Fibroblast of the aortic adventitia (primary cell): Measurements from ENCODE around the gene CORO6. TPM values are rescaled to one million over a fixed set of nuclear protein-coding genes. Genes with fewer than 3 reads are reported as not detected.

Experiments
- DNase-seq: peaks from one replicate; pipeline ENCODE4 v3.0.0-alpha.2; 2010; ENCODE audit warnings: low read depth
- H3K4me3 ChIP-seq: 2 replicates; pipeline ENCODE4 v1.5.1; 2011; ENCODE audit warnings: low read depth, mild to moderate bottlenecking, control low read depth, low read length, moderate library complexity
- CTCF ChIP-seq: IDR thresholded peaks from 2 replicates; pipeline ENCODE4 v1.5.1; 2011; ENCODE audit warnings: mild to moderate bottlenecking, low read length, control low read depth, inconsistent platforms; ENCODE audit not compliant: insufficient read depth
- total RNA-seq: library from RNA; depleted of rRNA; stranded (reverse); fragments of >200 nt; gene quantifications from 2 replicates; pipeline ENCODE4 v1.2.3, GENCODE V29; 2012; ENCODE audit warnings: low replicate concordance

Gene CORO6
- total RNA-seq, 1 donor = 8.3 TPM

DNA sequence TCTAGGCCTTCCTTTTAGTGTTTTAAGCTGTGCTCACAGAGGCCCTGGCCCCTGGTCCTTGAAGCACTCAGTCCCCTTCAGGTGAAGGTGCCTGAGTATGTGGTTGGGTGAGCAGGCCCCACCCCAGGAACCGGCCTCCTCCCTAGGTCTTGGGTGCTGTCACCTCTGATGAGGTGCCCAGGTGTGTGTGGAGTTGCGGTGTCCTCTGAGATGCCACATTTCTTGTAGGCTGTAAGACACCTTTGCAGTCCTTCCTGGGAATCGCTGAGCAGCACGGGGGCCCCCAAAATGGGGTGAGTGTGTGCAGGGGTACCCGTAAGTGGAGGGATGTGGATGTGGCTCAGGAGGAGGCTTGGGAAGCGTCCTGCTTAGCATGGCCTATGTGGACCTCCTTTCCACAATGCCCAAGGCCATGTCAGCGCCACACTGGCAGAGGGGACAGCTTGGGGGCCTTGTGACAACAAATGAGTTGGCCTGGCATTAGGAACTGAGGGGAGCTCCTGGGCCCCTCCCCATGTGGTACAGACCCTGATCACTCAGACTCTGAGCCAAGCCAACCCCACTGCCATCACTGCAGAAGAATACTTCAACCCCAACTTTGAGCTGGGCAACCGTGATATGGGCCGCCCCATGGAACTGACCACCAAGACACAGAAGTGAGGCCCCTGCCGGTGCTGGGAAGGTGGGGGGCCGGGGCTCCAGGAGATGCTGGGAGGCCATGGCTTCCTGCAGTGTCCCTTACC, 11.2 kb downstream of the CORO6 start:
- TF ChIP-seq CTCF = no peak
- no peak for DNase-seq
- H3K4me3 ChIP-seq = no peak overlapping the region

- no peak overlapping the region for H3K4me3 ChIP-seq
- no peak for TF ChIP-seq CTCF
- no peak for DNase-seq
These were observed 12.3 kb downstream of the CORO6 start for GRCh38 chr17:29610395-29610794.

DNA sequence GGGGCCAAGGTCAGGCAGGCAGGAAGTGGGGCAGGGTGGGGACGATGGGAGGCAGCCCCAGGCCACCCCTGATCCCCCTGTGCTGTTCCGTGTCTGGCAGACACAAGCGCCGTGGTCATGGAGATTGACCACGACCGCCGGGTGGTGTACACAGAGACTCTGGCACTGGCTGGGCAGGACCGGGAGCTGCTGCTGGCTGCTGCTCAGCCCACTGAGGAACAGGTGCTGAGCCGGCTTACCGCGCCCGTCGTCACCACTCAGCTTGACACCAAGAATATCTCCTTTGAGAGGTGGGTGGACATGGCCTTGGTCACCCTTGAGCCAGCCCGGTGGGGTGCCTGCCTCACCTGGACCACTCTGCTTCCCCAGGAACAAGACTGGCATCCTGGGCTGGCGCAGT, 13.7 kb downstream of the CORO6 start:
- DNase-seq = no peak
- no peak for TF ChIP-seq CTCF
- no peak overlapping the region for H3K4me3 ChIP-seq

- DNase-seq = no peak
- no peak overlapping the region for H3K4me3 ChIP-seq
- TF ChIP-seq CTCF = no peak
These were observed 15.0 kb downstream of the CORO6 start for GRCh38 chr17:29607557-29608195.

GRCh38 chr17:29603109-29603674, 19.5 kb downstream of the CORO6 start:
- H3K4me3 ChIP-seq = no peak overlapping the region
- no peak for DNase-seq
- no peak for TF ChIP-seq CTCF

GRCh38 chr17:29597361-29598172, 25.1 kb downstream of the CORO6 start:
- TF ChIP-seq CTCF = no peak
- no peak overlapping the region for H3K4me3 ChIP-seq
- DNase-seq = no peak
